Thymus (tissue), 11 donors: ENCODE data around the gene SAV1. TPM values are rescaled to one million over a fixed set of nuclear protein-coding genes. Genes with fewer than 3 reads are reported as not detected.

Source experiments
- DNase-seq, 9 donors: peaks; one replicate each; pipeline ENCODE4 v3.0.0-alpha.2; 2013; ENCODE audit warnings: low spot score in 9 of 9, low read depth in 6 of 9, missing footprints in 1 of 9
- H3K27ac ChIP-seq, 2 donors: one replicate each; pipeline ENCODE4 v1.5.1; 2013; ENCODE audit warnings: control low read depth in 1 of 2, low read depth in 1 of 2, low read length in 1 of 2, mild to moderate bottlenecking in 1 of 2, moderate library complexity in 1 of 2
- H3K27me3 ChIP-seq, 2 donors: one replicate each; pipeline ENCODE4 v1.5.1; 2013; ENCODE audit warnings: low read length in 1 of 2; ENCODE audit not compliant: control insufficient read depth in 2 of 2, insufficient read depth in 1 of 2
- H3K36me3 ChIP-seq, 2 donors: one replicate each; pipeline ENCODE4 v1.5.1; 2013; ENCODE audit warnings: low read length in 1 of 2, mild to moderate bottlenecking in 1 of 2, moderate library complexity in 1 of 2; ENCODE audit not compliant: control insufficient read depth in 2 of 2, insufficient read depth in 2 of 2
- H3K4me1 ChIP-seq, 2 donors: one replicate each; pipeline ENCODE4 v1.5.1; 2013; ENCODE audit warnings: low read length in 2 of 2; ENCODE audit not compliant: control insufficient read depth in 2 of 2, insufficient read depth in 2 of 2
- H3K4me3 ChIP-seq, 2 donors: one replicate each; pipeline ENCODE4 v1.5.1; 2013; ENCODE audit warnings: low read length in 2 of 2, control low read depth in 1 of 2, mild to moderate bottlenecking in 1 of 2
- H3K9me3 ChIP-seq, 2 donors: one replicate each; pipeline ENCODE4 v1.5.1; 2013; ENCODE audit warnings: low read length in 1 of 2, mild to moderate bottlenecking in 1 of 2; ENCODE audit not compliant: control insufficient read depth in 2 of 2, insufficient read depth in 1 of 2
- WGBS: extraction: QIAGEN DNeasy Blood & Tissue Kit; methylation state at CpG from one replicate; pipeline ENCODE4 v1.1.7; 2013; 5-methylcytosine and 5-hydroxymethylcytosine counted together
- polyA plus RNA-seq: library from polyadenylated mRNA; stranded (reverse); fragments of 200-250 nt; gene quantifications from one replicate; pipeline ENCODE4 v1.2.3, GENCODE V29; 2013
- total RNA-seq: library from RNA; stranded (reverse); fragments of 120-200 nt; gene quantifications from one replicate; pipeline ENCODE4 v1.2.4, GENCODE V29; 2013
- donor health status: healthy.

Gene SAV1
- total and polyA plus RNA-seq, 2 donors, result 7.4 to 25.9 TPM

DNA sequence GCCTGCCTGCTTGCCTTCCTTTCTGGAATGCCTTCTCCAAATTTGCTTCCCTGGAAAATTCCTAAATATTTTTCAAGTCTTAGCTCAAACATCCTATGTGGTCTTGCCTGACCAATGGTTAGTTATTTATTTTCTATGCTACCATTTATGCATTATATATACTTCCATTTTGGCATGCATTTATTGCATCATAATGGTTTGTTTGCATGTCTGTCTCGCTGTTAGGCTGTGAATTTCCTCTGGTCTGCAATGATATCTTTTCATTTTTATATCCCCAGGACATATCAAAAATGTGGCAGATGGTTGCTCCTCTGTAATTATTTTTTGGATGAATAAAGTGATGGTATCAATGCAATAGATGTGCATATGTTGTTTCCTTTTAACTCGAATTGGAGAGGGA, 77.6 kb downstream of the SAV1 start:
- WGBS, result 97% methylated on average over 2 of the region's 2 CpGs
- no peak overlapping the region for H3K4me3 ChIP-seq
- no peaks in the 10 kb centered on the region for H3K27me3 ChIP-seq
- no peaks in the 10 kb centered on the region for H3K9me3 ChIP-seq
- no peak overlapping the region for H3K27ac ChIP-seq
- no peak for DNase-seq
- H3K4me1 ChIP-seq, result no peaks in the 10 kb centered on the region
- H3K36me3 ChIP-seq, result no peaks in the 10 kb centered on the region

Other genes starting within 250 kb of the SAV1 start
- 20.8 TPM for gene MAP4K5, start 135.7 kb downstream of the SAV1 start, total RNA-seq
- 22.9 TPM for gene MAP4K5, start 135.7 kb downstream of the SAV1 start, polyA plus RNA-seq
- gene ATL1, start 108.2 kb downstream of the SAV1 start, total RNA-seq, result 1.5 TPM
- 2.6 TPM for gene ATL1, start 108.2 kb downstream of the SAV1 start, polyA plus RNA-seq
- 31.3 TPM for gene NIN, start 162.9 kb upstream of the SAV1 start, total RNA-seq
- 14.7 TPM for gene NIN, start 162.9 kb upstream of the SAV1 start, polyA plus RNA-seq
- 1.0 TPM for gene ABHD12B, start 203.7 kb upstream of the SAV1 start, total RNA-seq
- gene ABHD12B, start 203.7 kb upstream of the SAV1 start, polyA plus RNA-seq, result 1.5 TPM